ENCODE measurements around the gene ATF6.

ATF6 gene

GRCh38 chr1:161972828-161973227 lies 206.7 kb downstream of the ATF6 start:
- no peak for DNase-seq (ENCODE audit: low read depth)

GRCh38 chr1:161973924-161974845 lies 208.1 kb downstream of the ATF6 start:
- DNase-seq (ENCODE audit: low read depth): no peak

GRCh38 chr1:161978011-161978790 lies 212.1 kb downstream of the ATF6 start:
- DNase-seq (ENCODE audit: low read depth): no peak

- no peak for DNase-seq (ENCODE audit: low read depth)
These were observed 215.0 kb downstream of the ATF6 start for GRCh38 chr1:161981126-161981525.

- DNase-seq (ENCODE audit: low read depth): no peak
These were observed 215.8 kb downstream of the ATF6 start for GRCh38 chr1:161981735-161982506.

GRCh38 chr1:161982507-161982895 lies 216.4 kb downstream of the ATF6 start:
- DNase-seq (ENCODE audit: low read depth): no peak

DNA sequence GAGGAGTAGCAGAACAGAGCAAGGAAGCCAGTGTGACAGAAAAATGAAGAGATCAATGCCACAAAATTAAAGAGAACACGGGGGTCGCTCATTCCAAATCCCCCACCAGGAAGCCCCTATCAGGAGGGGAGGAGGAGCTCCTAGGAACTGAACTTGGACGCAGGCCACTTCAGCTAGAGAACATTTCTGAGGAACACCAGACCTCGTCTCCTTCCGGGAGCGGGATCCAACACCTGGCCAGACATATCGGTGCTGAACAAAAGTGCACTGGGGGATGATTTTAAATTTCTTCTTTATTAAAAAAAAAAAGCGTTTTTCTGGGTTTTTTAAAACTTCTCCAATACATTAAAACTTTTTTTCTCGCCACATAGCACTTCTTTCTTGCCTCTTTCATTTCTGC lies 216.8 kb downstream of the ATF6 start:
- no peak for DNase-seq (ENCODE audit: low read depth)

GRCh38 chr1:161983725-161984124 lies 217.6 kb downstream of the ATF6 start:
- no peak for DNase-seq (ENCODE audit: low read depth)

DNA sequence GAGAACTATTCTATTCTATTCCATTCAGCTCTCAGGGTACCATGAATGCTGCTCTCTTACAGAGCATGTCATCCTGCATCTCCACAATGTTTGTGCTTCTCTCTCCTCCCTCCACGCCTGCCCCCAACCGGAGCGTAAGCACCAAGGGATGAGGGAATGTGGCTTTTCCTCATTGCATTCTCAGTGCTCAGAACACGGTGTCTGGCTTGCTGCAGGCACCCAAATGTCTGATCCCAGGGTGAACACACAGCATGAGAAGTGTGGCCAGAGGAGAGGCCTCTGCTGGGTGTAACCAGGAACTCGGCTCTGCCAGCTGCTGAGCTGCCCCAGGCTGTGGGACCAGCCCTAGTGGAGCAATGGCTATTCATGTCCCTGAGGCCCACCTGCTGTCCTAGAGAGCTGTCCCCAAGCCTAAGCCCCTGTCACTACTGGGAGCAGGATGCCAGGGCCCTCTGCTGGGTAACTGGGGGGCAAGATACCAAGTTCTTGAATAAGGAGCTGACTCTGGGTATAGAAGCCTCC lies 219.2 kb downstream of the ATF6 start:
- no peak for DNase-seq (ENCODE audit: low read depth)

- DNase-seq (ENCODE audit: low read depth): no peak
These were observed 220.2 kb downstream of the ATF6 start for GRCh38 chr1:161986328-161986727.

- no peak for DNase-seq (ENCODE audit: low read depth)
These were observed 221.2 kb downstream of the ATF6 start for GRCh38 chr1:161987303-161987702.

DNA sequence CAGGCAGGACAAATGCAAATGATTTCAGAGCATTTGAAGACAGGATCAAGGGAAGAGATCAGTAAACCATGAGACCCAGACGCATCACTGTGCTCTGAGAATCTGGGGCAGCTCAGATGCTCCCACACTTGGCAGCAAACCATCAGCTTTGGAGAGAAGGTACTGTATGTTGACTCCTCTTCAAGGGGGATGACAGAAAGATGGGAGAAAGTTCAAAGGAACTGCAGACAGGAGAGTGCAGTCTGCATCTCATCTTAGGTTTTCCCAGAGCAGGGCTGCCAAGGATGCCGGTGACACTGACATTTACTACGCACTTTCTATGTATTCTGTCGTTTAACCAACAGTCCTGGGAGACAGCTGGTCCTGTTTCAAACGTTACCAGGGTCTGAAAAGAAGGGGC lies 221.8 kb downstream of the ATF6 start:
- DNase-seq (ENCODE audit: low read depth): no peak

- DNase-seq (ENCODE audit: low read depth): no peak
These were observed 222.3 kb downstream of the ATF6 start for GRCh38 chr1:161988413-161988812.

DNA sequence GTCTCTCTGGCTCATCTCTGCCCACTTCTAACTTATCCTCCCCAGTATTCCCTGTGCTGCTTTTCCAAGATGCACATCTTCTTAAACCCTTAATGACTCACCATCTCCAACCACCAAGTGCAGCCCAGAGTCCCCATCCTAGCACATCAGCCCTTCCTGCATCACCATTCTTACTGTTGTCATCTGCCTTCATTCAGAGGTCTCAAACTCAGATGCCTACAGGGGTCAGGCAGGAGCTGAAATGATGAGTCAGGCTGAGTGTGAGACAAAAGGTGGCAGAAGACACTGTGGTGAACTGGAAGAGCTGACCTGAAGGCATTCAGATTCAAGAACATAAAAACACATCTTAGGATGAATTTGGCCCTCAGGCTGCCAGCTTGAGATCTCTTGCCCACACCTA lies 223.0 kb downstream of the ATF6 start:
- peak; percentile 30 for DNase-seq (ENCODE audit: low read depth)

DNA sequence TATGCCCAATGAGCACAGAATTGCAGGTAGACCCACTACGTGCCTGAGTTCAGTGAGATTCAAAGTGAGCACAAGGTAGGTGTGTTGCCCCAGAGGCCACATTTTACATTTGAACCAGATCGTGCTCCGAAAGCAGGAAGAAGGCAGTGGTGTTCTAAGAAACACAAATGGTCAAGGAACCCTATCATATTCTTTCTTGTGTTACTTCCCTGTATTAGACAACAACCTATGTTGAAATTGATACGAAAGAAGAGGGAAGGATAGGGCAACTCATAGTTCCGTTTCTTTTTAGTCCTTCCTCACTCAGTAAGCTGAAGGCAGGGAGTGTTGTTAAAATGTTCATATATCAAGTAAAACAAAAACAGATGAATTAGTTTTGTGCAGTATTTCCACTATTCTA lies 223.7 kb downstream of the ATF6 start:
- DNase-seq (ENCODE audit: low read depth): no peak

- DNase-seq (ENCODE audit: low read depth): no peak
These were observed 227.5 kb downstream of the ATF6 start for GRCh38 chr1:161993576-161993975.

GRCh38 chr1:161994175-161994668 lies 228.1 kb downstream of the ATF6 start:
- peak; percentile 42 for DNase-seq (ENCODE audit: low read depth)

GRCh38 chr1:161997152-161997551 lies 231.0 kb downstream of the ATF6 start:
- no peak for DNase-seq (ENCODE audit: low read depth)

DNA sequence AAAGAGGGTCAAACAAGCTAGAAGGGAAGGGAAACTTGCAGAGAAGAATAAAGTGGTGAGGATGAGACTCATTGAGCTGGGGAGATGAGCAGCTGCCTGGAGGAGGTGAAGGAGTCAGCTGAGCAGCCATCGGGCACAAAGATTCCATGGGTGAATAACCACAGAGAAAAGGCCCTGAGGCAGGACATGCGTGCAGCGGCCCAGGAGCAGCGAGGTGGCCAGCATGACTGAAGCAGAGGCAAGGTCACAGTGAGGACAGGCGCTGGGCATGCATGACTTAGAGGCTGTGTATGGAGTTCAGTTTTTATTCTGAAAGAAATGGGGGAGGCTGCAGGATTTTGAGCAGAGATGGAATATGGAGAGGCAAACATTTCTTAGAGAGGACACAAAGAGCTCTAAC lies 232.7 kb downstream of the ATF6 start:
- no peak for DNase-seq (ENCODE audit: low read depth)

DNA sequence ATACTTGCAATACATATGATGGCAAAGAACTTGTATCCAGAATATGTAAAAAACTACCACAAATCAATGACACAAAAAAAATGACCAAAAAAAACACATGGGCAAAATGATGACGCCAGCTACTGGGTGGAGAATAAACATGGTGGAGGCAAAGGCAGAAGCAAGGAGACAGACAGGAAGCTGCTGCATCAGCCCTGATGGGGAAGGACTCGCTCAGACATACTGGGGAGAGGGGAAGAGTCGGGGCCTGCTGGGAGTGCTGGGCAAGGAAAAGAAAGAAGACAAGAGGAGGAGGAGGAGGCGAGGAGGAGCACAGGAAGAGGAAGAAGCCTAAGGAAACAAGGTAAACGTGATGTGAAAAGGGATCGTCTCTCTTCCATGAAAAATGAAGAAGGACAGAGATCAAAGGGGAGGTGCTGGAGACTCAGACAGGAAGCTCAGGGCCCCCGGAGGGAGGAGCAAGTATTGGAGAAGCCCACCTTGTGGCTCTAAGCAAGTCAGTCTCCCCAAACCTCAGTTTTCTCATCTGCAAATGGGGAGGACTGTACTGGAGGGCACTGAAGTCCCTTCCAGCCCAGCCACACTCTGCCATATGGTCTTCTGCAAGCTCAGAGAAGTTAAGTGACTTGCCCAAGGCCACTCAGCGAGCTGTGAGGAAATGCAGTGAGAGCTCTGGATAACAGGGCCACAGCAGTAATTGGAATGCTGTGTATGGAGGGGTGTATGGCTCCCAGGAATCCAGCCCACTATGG lies 233.4 kb downstream of the ATF6 start:
- no peak for DNase-seq (ENCODE audit: low read depth)

DNA sequence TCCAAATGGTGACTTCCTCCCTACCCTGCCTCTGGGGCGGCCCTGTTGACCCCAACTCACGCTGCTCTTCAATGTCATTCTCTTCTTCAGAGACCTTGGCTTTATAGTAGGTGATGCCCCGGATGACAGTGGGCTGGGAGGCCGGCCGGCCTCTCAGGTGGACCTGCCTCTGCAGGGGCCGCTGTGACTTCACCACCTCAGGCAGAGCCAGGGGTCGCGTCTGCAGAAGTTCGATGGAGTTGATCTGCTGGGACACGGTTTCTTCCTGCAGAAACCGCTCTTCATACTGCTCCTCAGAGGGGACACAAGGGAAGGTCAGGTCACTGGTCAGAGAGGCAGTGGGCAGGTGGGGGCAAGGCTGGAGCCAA lies 233.9 kb downstream of the ATF6 start:
- no peak for DNase-seq (ENCODE audit: low read depth)

Data from GM04504 (cell line).